ENCODE measurements around the gene RNF151. TPM values are rescaled to one million over a fixed set of nuclear protein-coding genes. Genes with fewer than 3 reads are reported as not detected.
"Not testable (repeated sequence)": the region's sequence is repeated elsewhere in the genome, so short reads cannot be mapped to it uniquely, and the experiment has no call there.

Gene RNF151
- total RNA-seq, 1 experiment from 2014 or later, result not detected

DNA sequence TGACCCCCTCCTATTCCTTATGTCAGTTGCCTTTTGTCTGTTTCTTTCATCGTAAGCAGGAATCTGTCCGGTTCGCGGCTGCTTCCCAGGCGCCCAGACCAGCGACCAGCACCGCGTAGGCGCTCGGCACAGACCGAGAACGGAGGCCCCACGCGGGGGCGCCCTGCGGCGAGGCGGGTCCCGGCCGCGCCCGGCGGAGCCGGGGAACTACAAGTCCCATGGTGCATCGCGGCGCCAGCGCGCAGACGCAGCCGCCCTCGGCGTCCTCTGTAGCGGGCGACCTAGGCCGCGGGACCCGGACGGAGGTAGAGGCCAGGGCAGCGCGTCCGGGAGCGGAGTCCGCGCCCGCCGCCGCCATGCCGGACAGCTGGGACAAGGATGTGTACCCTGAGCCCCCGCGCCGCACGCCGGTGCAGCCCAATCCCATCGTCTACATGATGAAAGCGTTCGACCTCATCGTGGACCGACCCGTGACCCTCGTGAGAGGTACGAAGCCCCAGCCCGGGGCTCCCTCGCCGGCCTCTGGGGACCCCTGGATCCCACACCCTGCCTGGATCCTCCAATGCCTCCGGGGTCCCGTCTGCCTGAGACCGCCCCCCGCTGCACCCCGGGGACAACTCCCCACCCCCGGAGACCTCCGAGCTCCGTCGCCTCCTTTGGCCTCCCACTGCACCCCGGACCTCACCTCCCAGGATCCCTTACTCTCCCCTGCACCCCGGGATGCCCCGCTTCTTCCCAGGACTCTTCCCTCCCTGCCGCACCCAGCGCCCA is 7.2 kb upstream of the RNF151 start, which contains the start of gene NDUFB10:
TSS of gene NDUFB10 (plus strand) at position 270 of the 771 bp plus-strand sequence. CDS start at position 357, 87 bp downstream.
- DNase-seq (ENCODE audit: low read depth), result peak; percentile 91

DNA sequence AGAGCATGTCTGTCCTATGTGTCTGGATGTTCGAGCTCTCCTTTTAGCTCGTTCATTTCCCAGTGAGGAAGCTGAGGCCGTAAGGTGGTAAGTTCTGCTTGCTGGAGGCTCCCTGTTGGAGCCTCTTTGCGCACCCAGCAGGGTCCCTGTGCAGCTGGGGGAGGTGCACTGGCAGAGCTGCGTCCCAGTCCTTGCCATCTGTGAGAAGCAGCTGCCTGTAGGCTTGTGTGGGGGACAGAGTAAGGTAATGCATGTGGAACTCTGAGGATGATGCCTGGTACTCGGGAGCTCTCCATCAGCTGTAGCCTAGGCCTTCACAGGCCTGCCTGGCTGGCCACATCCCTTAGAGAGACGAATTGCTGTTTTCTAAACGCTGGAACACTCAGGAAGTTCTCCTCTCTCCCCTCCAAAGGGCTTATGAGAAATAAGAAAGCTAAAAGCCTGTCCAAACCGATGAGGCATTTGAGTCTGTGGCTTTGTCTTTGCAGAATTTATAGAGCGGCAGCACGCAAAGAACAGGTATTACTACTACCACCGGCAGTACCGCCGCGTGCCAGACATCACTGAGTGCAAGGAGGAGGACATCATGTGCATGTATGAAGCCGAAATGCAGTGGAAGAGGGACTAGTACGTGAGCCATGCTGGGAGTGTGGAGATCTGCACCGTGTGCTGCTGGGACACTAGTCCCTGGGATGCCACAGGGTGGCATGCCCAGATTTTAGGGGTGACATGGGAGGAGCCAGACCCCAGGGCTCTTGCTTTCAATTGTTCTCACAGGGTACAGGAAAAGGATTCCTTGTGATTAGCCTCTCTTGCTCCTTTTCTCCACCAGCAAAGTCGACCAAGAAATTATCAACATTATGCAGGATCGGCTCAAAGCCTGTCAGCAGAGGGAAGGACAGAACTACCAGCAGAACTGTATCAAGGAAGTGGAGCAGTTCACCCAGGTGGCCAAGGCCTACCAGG is 5.7 kb upstream of the RNF151 start:
- DNase-seq (ENCODE audit: low read depth), result peak; percentile 57

DNA sequence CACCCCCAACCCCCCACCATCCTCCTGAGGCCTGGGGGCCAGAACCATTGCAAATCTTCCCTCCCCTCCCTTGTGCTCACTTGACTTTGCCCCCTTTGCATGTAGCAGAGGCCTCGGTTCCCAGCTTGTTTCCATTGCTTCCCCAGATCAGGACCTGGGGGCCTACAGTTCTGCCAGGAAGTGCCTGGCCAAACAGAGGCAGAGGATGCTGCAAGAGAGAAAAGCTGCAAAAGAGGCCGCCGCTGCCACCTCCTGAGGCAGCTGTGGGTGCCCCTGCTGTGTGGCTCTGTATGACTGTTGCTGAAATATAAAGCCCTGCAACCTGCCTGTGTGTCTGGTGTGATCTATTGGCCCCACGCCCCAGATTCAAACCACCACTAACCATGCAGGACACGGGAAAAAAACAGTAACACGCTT is 5.0 kb upstream of the RNF151 start:
- DNase-seq (ENCODE audit: low read depth), result no peak

DNA sequence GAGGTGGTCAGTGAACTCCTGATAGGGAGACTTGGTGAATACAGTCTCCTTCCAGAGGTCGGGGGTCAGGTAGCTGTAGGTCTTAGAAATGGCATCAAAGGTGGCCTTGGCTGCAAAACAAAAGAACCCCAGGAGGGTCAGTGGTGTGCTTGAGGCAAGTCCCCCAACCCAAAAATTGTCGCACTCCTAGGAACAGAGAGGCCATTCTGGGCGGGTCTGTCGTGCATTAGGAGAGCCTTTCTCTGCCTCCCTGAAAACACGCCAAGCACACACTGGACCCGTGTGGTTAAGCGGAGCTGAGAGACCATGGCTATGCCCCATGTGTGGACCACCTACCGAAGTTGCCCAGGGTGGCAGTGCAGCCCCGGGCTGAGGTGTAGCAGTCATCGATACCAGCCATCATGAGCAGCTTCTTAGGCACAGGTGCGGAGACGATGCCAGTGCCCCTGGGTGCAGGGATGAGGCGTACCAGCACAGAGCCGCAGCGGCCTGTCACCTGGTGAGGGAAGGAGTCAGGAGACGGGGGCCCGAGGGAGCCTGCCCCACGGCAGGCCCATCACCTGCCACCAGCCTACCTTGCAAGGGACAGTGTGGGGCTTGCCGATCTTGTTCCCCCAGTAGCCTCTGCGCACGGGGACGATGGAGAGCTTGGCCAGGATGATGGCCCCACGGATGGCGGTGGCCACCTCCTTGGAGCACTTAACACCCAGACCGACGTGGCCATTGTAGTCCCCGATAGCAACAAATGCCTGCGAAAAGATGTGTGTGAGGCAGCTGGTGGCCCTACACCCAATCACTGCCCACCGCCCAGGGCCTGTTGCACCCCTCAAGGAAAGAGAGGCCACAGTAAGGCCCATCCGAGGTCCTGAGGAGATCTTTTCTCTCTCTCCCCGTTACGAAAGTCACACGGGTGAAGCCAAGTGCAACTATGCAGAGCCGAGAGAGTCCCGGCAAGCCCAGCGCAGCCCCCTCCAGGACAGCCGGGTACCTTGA is 4.2 kb upstream of the RNF151 start:
- not testable (repeated sequence) for DNase-seq (ENCODE audit: low read depth)

DNA sequence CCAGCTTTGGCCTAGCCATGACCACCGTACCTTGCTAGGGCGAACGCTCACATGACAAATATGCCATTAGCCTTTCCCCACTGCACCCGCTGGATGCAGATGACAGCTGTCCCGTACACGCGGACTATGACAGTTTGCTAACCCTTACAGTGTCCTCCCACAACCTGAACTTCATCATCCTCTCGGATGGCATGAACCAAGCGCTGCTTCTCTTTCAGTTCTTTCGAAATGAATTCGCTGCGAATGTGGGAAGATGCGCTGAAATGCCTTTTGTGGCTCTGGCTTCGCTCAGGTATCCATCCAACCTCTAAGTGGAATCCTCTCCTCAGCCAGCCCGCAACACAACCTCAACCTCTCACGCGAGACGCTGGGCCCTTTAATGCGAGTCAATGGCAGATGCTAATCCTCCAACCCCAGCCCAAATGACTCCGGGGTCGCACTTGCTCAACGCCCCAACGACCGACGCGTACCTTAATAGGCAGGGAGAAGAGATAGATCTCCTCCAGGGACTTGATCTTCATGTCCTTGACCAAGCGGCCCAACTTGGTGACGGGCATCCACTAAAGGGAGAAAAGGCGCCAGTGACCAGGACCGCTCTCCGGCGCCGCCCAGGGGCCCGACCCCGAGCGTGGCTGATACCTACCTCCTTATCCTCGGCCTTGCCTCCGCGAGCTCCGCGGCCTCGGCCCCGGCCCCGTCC is 2.7 kb upstream of the RNF151 start:
- DNase-seq (ENCODE audit: low read depth), result no peak

DNA sequence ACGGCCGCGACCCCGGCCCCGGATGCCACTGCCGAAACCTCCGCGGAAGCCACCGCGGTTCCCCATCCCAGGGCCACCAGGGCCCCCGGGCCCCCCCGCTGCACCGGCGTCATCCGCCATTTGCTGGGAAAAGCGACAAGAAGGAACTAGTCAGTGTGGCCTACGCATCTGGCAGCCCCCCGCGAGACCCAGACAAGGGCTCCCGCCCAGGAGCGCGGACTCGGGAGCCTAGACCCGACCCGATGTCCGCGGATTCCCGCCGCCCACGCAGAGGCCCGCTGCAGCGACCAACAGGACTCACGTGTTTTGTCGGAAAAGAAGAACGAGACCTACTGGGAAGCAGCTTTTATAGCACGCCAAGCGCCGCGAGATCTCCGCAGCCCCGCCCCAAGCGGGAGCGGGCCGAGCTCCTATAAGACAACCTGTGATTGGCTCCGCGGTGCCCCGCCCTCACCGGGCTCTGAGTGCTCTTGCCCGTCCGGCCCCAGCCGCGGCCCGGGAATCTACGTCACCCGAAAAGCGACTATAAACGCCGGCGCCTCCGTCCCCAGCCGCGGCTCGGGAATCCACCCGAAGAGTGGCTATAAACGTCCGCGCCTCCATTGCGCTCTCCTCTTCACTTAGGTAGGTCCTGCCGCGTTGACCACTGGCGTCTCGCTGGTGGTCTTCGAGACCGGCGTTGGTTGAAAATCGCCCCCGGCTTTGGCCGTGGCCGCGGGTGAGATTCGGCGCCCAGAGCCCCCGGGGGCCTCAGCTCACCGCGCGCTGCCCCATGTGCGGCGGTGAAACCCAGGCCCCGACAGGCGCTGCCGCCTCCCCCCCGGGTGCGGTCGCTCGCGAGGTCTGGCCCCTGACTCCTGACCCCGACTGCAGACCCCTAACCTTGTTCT is 1.9 kb upstream of the RNF151 start, which contains the start of gene RPS2:
TSS of gene RPS2 (minus strand) at position 321 of the 890 bp plus-strand sequence. CDS start at position 120, 201 bp downstream.
- peak; percentile 97 for DNase-seq (ENCODE audit: low read depth)

DNA sequence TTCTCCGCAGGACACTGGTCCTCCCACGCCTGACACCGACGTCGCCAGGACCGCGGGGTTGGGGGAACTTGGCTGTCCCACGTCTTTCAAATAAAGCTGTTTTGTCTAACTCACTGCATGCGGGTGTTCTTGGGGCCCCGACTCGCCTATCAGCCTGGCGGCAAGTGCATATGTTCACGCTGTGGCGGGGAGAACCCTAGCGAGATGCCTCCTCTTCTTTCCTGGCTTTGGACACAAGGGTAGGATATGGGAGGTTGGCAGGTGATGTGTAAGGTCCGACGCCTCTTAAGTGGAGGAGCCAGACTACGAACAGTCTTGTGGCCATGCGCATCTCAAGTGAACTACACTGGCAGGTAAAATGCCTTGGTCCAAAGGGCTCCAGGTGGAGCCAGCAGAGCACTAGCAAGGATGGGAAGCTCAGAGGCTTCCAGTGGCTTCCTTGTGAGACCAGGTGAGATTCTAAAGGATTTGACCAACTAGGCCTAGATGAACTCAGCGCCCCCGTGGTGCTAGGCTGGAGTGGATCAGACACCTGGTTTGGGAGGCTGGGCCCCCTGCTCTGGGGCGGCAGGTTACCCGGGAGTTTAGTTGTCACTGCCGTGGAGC is 1.2 kb upstream of the RNF151 start:
- no peak for DNase-seq (ENCODE audit: low read depth)

DNA sequence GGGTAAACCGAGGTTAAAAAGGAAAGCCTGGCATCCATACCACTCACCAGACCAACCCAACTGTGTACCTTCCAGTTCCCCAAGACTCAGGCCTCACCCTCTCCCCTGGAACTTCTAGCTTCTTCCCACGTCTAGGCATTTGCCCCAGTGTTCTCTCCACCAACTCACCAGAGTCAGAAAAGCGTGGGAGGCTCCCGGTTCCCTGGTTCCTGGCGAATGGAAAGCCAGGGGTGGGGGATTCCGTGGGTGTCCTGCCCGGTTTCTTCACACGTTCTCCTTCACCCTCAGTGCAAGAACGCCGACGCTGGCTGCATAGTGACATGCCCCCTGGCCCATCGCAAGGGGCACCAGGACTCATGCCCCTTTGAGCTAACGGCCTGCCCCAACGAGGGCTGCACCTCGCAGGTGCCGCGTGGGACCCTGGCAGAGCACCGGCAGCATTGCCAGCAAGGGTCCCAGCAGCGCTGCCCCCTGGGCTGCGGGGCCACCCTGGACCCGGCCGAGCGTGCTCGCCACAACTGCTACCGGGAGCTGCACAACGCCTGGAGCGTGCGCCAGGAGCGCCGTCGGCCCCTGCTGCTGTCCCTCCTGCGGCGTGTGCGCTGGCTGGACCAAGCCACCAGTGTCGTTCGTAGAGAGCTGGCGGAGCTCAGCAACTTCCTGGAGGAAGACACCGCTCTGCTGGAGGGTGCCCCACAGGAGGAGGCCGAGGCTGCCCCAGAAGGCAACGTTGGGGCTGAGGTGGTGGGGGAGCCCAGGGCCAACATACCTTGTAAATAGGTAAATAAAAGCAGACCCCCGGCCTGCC is 1.7 kb downstream of the RNF151 start:
- no peak for DNase-seq (ENCODE audit: low read depth)

DNA sequence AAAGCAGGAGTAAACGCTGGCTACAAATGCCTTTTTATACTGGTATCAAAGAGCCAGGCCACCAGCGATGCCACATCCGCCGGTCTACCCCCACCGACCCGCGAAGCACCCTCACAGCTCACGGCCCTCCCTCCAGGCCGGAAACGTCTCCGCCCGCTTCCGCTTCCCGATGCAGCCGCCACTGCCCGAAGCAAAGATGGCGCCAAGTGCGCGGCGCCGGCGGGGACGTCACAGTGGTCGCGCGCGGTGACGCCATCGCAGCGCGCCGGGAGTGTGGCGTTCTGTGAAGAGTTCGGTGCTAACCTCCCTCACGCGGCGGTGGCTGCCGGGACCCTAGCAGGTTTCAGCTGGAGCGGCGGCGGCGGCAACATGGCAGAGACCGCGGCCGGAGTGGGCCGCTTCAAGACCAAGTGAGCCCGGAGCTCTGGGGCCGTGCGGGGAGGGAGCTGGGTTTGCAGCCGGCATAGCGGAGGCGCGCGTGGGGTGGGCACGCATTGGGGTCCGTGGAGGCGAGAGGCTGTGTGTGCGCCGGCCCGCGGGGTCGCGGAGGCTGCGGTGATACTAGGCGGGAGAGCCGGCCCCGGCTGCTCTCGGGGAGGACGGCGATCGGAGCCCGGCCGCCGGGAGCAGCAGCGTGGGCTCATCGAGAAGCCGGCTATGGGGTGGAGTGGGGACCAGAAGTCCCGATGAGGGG is 5.3 kb downstream of the RNF151 start, which contains the start of gene TBL3:
TSS of gene TBL3 (plus strand) at position 258 of the 694 bp plus-strand sequence. CDS start at position 370, 112 bp downstream.
- DNase-seq (ENCODE audit: low read depth), result peak; percentile 98

DNA sequence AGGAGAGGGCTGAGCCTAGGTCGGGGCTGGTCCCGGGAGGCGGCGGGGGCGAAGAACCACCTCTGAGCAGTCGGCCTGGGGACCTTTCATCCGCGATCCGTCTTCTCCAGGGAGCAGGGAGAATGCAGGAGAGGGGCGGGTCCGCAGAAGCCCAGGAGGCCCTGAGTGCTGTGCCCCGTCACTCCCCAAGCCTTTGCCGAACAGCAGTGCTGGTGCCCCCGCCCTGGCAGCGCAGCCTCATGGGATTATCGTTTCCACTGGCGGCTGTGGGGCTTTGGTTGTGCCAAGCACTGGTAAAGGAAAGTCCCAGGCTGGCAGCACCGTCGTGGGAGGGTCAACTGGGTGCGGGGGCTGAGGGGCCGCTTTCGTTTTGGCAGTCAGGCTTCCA is 5.8 kb downstream of the RNF151 start:
- DNase-seq (ENCODE audit: low read depth), result no peak

DNA sequence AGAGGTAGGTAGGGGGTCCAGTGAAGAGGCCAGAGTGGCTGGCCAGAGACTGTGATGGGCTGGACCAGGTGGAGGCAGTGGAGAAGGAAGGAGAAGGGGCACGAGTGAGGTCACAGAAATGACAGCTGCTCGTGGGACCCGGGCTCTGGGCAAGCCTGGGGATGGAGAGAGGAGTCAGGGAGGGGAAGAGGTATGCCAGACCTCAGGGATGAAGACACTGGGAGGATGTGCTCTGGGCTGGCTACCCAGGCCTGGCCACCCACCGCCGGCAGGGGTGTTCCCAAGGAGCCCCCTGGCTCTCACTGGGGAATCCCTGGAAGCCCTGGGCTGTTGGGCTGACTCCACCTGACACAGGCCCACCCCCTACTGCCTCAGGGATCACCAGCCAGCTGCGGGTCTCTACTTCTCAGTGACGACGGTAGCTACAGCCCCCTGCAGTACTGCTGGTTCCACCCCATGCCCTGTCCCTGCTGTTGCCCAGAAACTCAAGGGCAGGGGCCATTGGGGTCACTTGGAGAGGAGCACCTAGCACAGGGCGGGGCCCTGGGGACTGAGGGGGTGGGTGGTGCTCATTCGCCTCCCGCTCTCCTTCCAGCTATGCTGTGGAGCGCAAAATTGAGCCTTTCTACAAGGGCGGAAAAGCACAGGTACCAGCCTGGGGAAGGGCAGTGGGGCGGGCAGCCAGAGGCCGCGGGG is 7.0 kb downstream of the RNF151 start:
- DNase-seq (ENCODE audit: low read depth), result no peak

DNA sequence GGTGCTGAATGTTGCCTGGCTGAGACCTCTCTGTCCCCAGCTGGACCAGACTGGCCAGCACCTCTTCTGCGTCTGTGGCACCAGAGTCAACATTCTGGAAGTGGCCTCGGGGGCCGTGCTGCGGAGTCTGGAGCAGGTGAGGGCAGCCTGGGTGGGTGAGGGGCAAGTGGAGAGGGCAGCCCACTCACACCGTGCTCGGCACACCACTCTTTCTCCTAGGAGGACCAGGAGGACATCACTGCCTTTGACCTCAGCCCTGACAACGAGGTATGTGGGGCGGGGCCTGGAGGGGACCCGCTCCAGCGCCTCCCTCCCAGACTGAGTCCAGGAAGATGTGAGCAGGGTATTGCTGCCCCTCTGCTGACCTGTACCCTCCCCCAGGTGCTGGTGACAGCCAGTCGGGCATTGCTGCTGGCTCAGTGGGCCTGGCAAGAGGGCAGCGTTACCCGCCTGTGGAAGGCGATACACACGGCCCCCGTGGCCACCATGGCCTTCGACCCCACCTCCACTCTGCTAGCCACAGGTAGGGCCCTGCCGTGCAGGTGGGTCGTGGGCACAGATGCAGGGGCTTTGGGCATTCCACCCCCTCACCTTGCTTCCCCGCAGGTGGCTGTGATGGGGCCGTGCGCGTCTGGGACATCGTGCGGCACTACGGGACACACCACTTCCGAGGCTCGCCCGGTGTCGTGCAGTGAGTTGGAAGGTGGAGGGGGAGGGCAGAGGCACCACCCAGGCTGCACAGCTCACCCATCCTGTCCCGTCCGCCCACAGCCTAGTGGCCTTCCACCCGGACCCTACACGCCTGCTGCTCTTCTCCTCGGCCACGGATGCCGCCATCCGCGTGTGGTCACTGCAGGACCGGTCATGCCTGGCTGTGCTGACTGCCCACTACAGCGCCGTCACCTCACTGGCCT is 7.8 kb downstream of the RNF151 start:
- DNase-seq (ENCODE audit: low read depth), result no peak

DNA sequence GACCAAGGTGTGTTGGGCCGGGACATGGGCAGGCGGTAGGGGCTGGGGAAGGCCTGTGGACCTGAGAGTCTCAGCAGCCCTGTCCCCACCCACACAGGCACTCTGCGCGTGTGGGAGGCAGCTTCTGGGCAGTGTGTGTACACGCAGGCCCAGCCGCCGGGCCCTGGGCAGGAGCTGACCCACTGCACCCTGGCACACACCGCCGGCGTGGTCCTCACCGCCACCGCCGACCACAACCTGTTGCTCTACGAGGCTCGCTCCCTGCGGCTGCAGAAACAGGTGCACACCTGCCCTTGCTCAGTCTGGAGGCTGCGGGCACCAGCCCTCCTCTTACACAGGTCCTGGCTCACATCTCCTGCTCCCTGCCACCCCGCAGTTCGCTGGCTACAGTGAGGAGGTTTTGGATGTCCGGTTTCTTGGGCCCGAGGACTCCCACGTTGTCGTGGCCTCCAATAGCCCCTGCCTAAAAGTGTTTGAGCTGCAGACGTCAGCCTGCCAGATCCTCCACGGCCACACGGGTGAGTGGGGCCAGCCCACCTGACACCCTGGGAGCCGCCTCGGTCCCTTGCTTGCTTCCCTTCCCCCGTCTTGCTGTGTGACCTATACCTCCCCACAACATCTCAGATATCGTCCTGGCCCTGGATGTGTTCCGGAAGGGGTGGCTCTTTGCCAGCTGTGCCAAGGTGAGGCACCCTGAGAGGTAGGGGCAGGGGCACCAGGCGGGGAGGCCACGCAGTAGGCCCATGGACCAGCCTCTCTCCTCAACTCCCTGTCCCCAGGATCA is 9.0 kb downstream of the RNF151 start:
- DNase-seq (ENCODE audit: low read depth), result no peak

DNA sequence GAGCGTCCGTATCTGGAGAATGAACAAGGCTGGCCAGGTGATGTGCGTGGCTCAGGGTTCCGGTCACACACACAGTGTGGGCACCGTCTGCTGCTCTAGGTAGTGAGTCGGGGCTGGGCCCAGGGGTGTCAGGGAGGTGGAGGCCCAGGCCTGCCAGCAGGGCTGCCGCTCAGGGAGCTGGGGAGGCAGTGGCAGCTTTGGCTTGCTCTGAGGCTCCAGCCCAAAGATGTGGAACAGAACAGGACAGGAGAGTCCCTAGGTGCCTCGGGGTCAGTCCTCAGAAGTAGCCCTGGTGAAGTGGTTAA is 9.5 kb downstream of the RNF151 start:
- DNase-seq (ENCODE audit: low read depth), result no peak

All from Daoy (cell line).